ENCODE measurements around the gene FBN3.

- TF ChIP-seq GATA2 (IDR thresholded peaks at IDR 0.05; ENCODE audit: low read depth, low read length) (no peak), GATA3 (IDR thresholded peaks at IDR 0.05; ENCODE audit: low read depth, low read length) (no peak)
Measured at GRCh38 chr19:8090950-8091349, 58.4 kb downstream of the FBN3 start.

Data from SH-SY5Y (cell line).